Stomach smooth muscle (tissue), 2 donors: Measurements from ENCODE around the gene BNIP3.

Experiments
- H3K27ac ChIP-seq: one replicate; pipeline ENCODE4 v1.7.0; 2013; ENCODE audit warnings: mild to moderate bottlenecking, low read length, inconsistent platforms
- H3K27me3 ChIP-seq, 2 donors: one replicate each; pipeline ENCODE4 v1.7.0; 2013; ENCODE audit warnings: low read length in 2 of 2; ENCODE audit not compliant: insufficient read depth in 2 of 2, control insufficient read depth in 1 of 2
- H3K36me3 ChIP-seq, 2 donors: one replicate each; pipeline ENCODE4 v1.7.0; 2013; ENCODE audit warnings: low read length in 2 of 2; ENCODE audit not compliant: control insufficient read depth in 2 of 2, insufficient read depth in 2 of 2
- H3K4me1 ChIP-seq: one replicate; pipeline ENCODE4 v1.7.0; 2013; ENCODE audit warnings: low read length; ENCODE audit not compliant: control insufficient read depth, insufficient read depth
- H3K4me3 ChIP-seq, 2 donors: one replicate each; pipeline ENCODE4 v1.7.0; 2013; ENCODE audit warnings: low read length in 2 of 2
- H3K9ac ChIP-seq, 2 donors: one replicate each; pipeline ENCODE4 v1.7.0; 2013; ENCODE audit warnings: low read length in 2 of 2, mild to moderate bottlenecking in 1 of 2
- H3K9me3 ChIP-seq, 2 donors: one replicate each; pipeline ENCODE4 v1.7.0; 2013; ENCODE audit warnings: low read length in 2 of 2; ENCODE audit not compliant: control insufficient read depth in 2 of 2
- donor health status: healthy.
- donor health status: Pancreatic carcinoma.

BNIP3 gene

GRCh38 chr10:131949041-131949862 lies 32.5 kb downstream of the BNIP3 start:
- no peak overlapping the region for H3K4me3 ChIP-seq
- H3K9ac ChIP-seq, result no peak overlapping the region
- H3K27me3 ChIP-seq, result no peaks in the 10 kb centered on the region
- H3K27ac ChIP-seq, result no peak overlapping the region
- H3K4me1 ChIP-seq, result peaks cover 6% of the 10 kb centered on the region
- H3K36me3 ChIP-seq, result peaks cover 58 to 62% of the 10 kb centered on the region in 2 donors
- no peaks in the 10 kb centered on the region for H3K9me3 ChIP-seq

- H3K27me3 ChIP-seq, result no peaks in the 10 kb centered on the region
- no peak overlapping the region for H3K4me3 ChIP-seq
- peaks cover 6% of the 10 kb centered on the region for H3K4me1 ChIP-seq
- no peak overlapping the region for H3K27ac ChIP-seq
- H3K36me3 ChIP-seq, result peaks cover 53 to 57% of the 10 kb centered on the region in 2 donors
- H3K9ac ChIP-seq, result no peak overlapping the region
- H3K9me3 ChIP-seq, result no peaks in the 10 kb centered on the region
These were observed 33.2 kb downstream of the BNIP3 start for GRCh38 chr10:131948501-131948900.

DNA sequence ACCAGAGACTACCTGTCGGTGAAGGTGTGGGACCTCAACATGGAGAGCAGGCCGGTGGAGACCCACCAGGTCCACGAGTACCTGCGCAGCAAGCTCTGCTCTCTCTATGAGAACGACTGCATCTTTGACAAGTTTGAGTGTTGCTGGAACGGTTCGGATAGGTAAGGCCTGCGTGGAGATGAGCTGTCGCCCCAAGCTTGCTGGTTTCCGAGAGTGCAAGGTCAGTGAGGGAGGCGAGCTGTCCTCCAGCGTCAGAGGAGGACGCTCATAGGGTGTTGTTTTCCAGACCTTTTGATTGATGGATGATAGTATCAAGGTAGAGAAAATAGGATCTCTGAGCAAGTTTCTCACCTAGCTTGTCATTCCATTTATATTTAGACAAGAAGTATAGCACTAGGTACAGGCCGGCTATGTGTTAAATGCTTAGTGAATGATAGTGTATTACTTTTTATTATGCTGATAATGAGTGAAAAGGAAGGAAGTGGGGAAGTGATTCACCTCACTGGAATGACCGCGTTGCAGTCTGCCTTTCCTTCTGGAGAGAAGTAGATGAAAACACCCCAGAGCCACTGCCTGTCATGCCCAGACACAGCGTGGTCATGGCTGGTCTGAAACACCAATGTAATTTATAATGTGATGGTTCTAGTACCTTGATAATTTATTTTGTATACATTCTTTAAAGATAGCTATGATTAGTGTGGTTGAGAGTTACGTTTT lies 33.9 kb downstream of the BNIP3 start:
- no peak overlapping the region for H3K4me3 ChIP-seq
- H3K27me3 ChIP-seq, result no peaks in the 10 kb centered on the region
- no peaks in the 10 kb centered on the region for H3K9me3 ChIP-seq
- peaks cover 6% of the 10 kb centered on the region for H3K4me1 ChIP-seq
- H3K27ac ChIP-seq, result no peak overlapping the region
- no peak overlapping the region for H3K9ac ChIP-seq
- peaks cover 53 to 57% of the 10 kb centered on the region in 2 donors for H3K36me3 ChIP-seq

GRCh38 chr10:131946880-131947279 lies 34.8 kb downstream of the BNIP3 start:
- Histone ChIP-seq H3K9me3 (no peaks in the 10 kb centered on the region), H3K27ac (no peak overlapping the region), H3K4me1 (peaks cover 6% of the 10 kb centered on the region), H3K36me3 (peaks cover 53 to 57% of the 10 kb centered on the region in 2 donors), H3K9ac (no peak overlapping the region), H3K27me3 (no peaks in the 10 kb centered on the region), H3K4me3 (no peak overlapping the region)

- H3K9ac ChIP-seq, result no peak overlapping the region
- H3K4me3 ChIP-seq, result no peak overlapping the region
- H3K4me1 ChIP-seq, result peaks cover 6% of the 10 kb centered on the region
- H3K27ac ChIP-seq, result no peak overlapping the region
- peaks cover 53 to 57% of the 10 kb centered on the region in 2 donors for H3K36me3 ChIP-seq
- H3K27me3 ChIP-seq, result no peaks in the 10 kb centered on the region
- no peaks in the 10 kb centered on the region for H3K9me3 ChIP-seq
These were observed 35.4 kb downstream of the BNIP3 start for GRCh38 chr10:131946321-131946751.

DNA sequence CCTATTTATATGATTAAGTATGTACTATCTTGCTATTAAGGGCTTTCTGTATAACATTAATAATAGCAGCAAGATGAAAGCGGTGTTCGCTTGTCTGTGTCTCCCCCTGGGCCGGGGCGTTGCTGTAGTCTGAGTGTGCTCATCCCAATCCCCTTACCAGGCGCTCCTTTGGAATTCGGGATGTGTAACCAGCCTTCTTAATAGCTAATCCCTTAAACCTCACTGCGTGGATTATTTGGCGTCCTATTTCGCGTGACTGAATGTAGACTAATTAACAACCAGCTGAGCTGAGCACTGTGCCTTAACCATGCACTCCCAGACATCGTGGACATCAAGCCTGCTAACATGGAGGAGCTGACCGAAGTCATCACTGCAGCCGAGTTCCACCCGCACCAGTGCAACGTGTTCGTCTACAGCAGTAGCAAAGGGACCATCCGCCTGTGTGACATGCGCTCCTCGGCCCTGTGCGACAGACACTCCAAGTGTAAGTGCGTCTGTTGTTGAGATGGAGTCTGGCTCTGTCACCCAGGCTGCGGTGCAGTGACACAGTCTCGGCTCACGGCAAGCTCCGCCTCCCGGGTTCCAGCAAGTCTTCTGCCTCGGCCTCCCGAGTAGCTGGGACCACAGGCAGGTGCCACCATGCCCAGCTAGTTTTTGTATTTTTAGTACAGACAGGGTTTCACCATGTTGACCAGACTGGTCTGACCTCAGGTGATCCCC lies 36.6 kb downstream of the BNIP3 start:
- Histone ChIP-seq H3K4me1 (peaks cover 6% of the 10 kb centered on the region), H3K27me3 (no peaks in the 10 kb centered on the region), H3K36me3 (peaks cover 53 to 54% of the 10 kb centered on the region in 2 donors), H3K27ac (no peak overlapping the region), H3K9ac (no peak overlapping the region), H3K4me3 (no peak overlapping the region), H3K9me3 (no peaks in the 10 kb centered on the region)

DNA sequence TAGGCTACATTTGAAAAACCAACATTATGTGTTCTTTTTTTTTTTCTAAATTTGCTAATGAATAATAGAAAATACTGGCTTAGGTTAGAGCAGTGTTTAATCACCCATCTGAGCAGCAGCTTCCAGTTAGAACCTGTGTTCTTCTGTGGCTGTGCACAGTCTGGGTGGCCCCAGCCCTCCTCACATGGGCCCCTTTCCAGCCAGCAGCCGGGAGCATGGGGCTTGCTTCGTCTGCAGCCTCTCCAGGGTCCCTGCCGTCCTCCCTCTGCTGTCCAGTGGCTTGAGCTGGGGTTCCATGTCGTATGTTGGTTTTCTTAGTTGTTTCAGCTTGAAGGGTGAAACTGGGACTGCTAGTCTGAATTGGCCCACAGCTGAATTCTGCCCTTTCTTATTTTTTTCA lies 37.3 kb downstream of the BNIP3 start:
- peaks cover 6% of the 10 kb centered on the region for H3K4me1 ChIP-seq
- no peak overlapping the region for H3K9ac ChIP-seq
- H3K27ac ChIP-seq, result no peak overlapping the region
- H3K27me3 ChIP-seq, result no peaks in the 10 kb centered on the region
- H3K4me3 ChIP-seq, result no peak overlapping the region
- H3K9me3 ChIP-seq, result no peaks in the 10 kb centered on the region
- H3K36me3 ChIP-seq, result peaks cover 50% of the 10 kb centered on the region in 2 donors

- H3K9ac ChIP-seq, result no peak overlapping the region
- peaks cover 44 to 45% of the 10 kb centered on the region in 2 donors for H3K36me3 ChIP-seq
- no peaks in the 10 kb centered on the region for H3K27me3 ChIP-seq
- no peak overlapping the region for H3K27ac ChIP-seq
- H3K4me3 ChIP-seq, result no peak overlapping the region
- H3K9me3 ChIP-seq, result no peaks in the 10 kb centered on the region
- H3K4me1 ChIP-seq, result peaks cover 6% of the 10 kb centered on the region
These were observed 38.5 kb downstream of the BNIP3 start for GRCh38 chr10:131943021-131943814.

GRCh38 chr10:131942455-131942854 lies 39.3 kb downstream of the BNIP3 start:
- Histone ChIP-seq H3K9me3 (no peaks in the 10 kb centered on the region), H3K9ac (no peak overlapping the region), H3K4me1 (peaks cover 6% of the 10 kb centered on the region), H3K4me3 (no peak overlapping the region), H3K27ac (no peak overlapping the region), H3K36me3 (peaks cover 41 to 43% of the 10 kb centered on the region in 2 donors), H3K27me3 (no peaks in the 10 kb centered on the region)

GRCh38 chr10:131938681-131939080 lies 43.0 kb downstream of the BNIP3 start:
- H3K9me3 ChIP-seq, result no peaks in the 10 kb centered on the region
- no peak overlapping the region for H3K27ac ChIP-seq
- H3K4me1 ChIP-seq, result peaks cover 6% of the 10 kb centered on the region
- no peaks in the 10 kb centered on the region for H3K27me3 ChIP-seq
- H3K4me3 ChIP-seq, result no peak overlapping the region
- H3K9ac ChIP-seq, result no peak overlapping the region
- peaks cover 21 to 29% of the 10 kb centered on the region in 2 donors for H3K36me3 ChIP-seq
